H1 (cell line): ENCODE results near the gene C5AR2.

Experiments used
- MAFK ChIP-seq: IDR thresholded peaks from 2 replicates; pipeline ENCODE4 v1.6.1; 2012; ENCODE audit warnings: low read depth, mild to moderate bottlenecking, improper control_type of control experiment, low read length
- POLR2AphosphoS5 ChIP-seq: IDR thresholded peaks from 2 replicates; pipeline ENCODE4 v1.6.1; 2011; ENCODE audit warnings: low read depth, low read length
- USF2 ChIP-seq: IDR thresholded peaks from 2 replicates; pipeline ENCODE4 v1.6.1; 2011; ENCODE audit warnings: low read length, improper control_type of control experiment

- TF ChIP-seq POLR2AphosphoS5 (no peak), USF2 (no peak), MAFK (no peak)
Observed at GRCh38 chr19:47305309-47305751, 26.6 kb upstream of the C5AR2 start.
